Pancreas (tissue), 10 donors: ENCODE measurements around the gene PALLD. TPM values are rescaled to one million over a fixed set of nuclear protein-coding genes. Genes with fewer than 3 reads are reported as not detected.
A peak's percentile ranks its signal among the peaks of the same experiment; 100 is the strongest.

ENCODE experiments used
- ATAC-seq, 4 donors: fragments of 200-7000 bp; cut with Tn5 transposase; one replicate each; pipeline versions ENCODE4 v1.8.0 to v1.9.1; 2020; ENCODE audit warnings: mild to moderate bottlenecking in 4 of 4, moderate library complexity in 4 of 4
- DNase-seq, 6 donors: peaks; one replicate each; pipeline ENCODE4 v3.0.0-alpha.2; 2020
- FAIRE-seq: peaks from 2 replicates; lab custom pipeline; 2012; peaks lifted over from hg19 to GRCh38; lab: Jason Lieb, UNC
- H3K27ac ChIP-seq, 4 donors: fragments of 200-600 bp; sonication (generic); 1 replicate in 3 of 4; 2 replicates in 1 of 4; pipeline versions ENCODE4 v1.5.0 to v1.8.0; 2020
- H3K27me3 ChIP-seq, 4 donors: fragments of 200-600 bp; one replicate each; pipeline ENCODE4 v1.8.0; 2021
- H3K36me3 ChIP-seq, 3 donors: fragments of 200-600 bp; sonication (generic) in 1 of 3; one replicate each; pipeline versions ENCODE4 v1.5.0 to v1.8.0; 2020 to 2021
- H3K4me1 ChIP-seq, 3 donors: fragments of 200-600 bp; one replicate each; pipeline ENCODE4 v1.8.0; 2021
- H3K4me3 ChIP-seq, 4 donors: fragments of 200-600 bp; sonication (generic) in 2 of 4; one replicate each; pipeline versions ENCODE4 v1.5.0 to v1.8.0; 2020 to 2021
- H3K9me3 ChIP-seq, 4 donors: fragments of 200-600 bp; one replicate each; pipeline ENCODE4 v1.8.0; 2021
- CTCF ChIP-seq, 4 donors: fragments of 200-600 bp; sonication (generic) in 3 of 4; IDR thresholded peaks; one replicate each; pipeline versions ENCODE4 v1.5.0 to v1.8.0; 2021; ENCODE audit warnings: antibody characterized with exemption in 4 of 4
- WGBS, 2 donors: extraction: QIAGEN DNeasy Blood & Tissue Kit; methylation state at CpG; one replicate each; pipeline ENCODE4 v1.1.7; 2013; 5-methylcytosine and 5-hydroxymethylcytosine counted together
- intact Hi-C, 3 donors: fragments of 100-400 bp; cut with DNase I; formaldehyde crosslinking; loops; one replicate each; pipeline versions ENCODE4 v1.11.1 to v1.14.2; 2022
- polyA plus RNA-seq, 2 donors: library from polyadenylated mRNA; stranded (reverse); fragments of 200-250 nt; gene quantifications; one replicate each; pipeline ENCODE4 v1.2.3, GENCODE V29; 2013
- total RNA-seq, 6 donors: library from RNA; stranded (reverse); fragmentation: NEBNext Ultra II Directional in 4 of 6; extraction: Animal tissue kit (Norgen Biotek cat#: 25700) in 4 of 6; gene quantifications; one replicate each; pipeline versions ENCODE4 v1.2.1 to v1.2.4, GENCODE V29; 2021 to 2023
- donor health status: healthy with polysubstance abuse.
- donor health status: DM: no; HTN: no; CAD: no; lungs with moderate emphysema.
- donor health status: DM: no; HTN: no; CAD: no.
- donor health status: control.
- donor health status: control.
- donor health status: Bipolar disorder and iron deficiency.
- donor health status: DM: yes; HTN: yes; CAD: no.
- donor health status: DM: no; HTN: no; CAD: no.
- donor health status: DM: no; HTN: no; CAD: no.
- donor health status: DM: yes; HTN: yes; CAD: no.

Gene PALLD
- total and polyA plus RNA-seq, 8 donors = 4.4 to 44.2 (median 14.1) TPM

DNA sequence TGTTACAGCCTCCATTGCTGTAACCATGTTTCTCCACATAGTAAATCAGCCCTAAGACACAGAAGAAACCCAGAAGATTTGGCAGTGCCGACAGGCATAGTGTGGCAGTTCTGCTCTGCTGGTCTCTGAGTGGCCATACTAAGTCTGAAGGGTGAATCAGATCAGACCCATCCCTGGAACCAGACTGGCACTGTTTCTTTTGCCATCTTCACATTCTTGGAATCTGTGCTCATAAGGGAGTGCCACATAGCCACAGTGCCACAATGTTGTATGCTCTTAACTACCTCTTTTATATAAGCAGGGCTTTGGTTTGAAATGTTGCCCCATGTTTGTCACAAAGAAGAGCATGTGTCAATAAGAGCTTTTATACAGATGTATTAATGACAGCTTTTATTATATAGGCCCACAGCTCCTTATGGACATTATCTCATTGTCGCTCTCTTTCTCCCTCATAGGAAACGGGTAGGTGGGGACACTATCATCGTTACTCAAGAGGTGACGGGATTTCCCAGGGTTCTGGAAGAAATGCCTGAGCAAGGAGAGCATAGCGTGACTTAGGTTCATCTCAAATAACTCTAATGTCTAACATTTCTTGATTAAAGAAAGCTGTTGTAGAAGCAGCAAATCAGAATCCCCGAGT is 385.0 kb downstream of the PALLD start:
- Histone ChIP-seq H3K9me3 (no peaks in the 10 kb centered on the region), H3K27me3 (no peaks in the 10 kb centered on the region), H3K27ac (no peak overlapping the region), H3K4me1 (peaks cover 0 to 4% (median 0%) of the 10 kb centered on the region in 3 donors), H3K36me3 (no peaks in the 10 kb centered on the region), H3K4me3 (no peak overlapping the region)
- 93% methylated on average over 7 of the region's 7 CpGs for WGBS, 2 donors
- TF ChIP-seq CTCF (IDR thresholded peaks at IDR 0.05) = no peak
- FAIRE-seq (no peak), DNase-seq (no peak), ATAC-seq (no peak)
- intact Hi-C loops = no loop called here

GRCh38 chr4:168882650-168883233 is 385.9 kb downstream of the PALLD start:
- no peak for FAIRE-seq
- peaks cover 0 to 4% (median 0%) of the 10 kb centered on the region in 3 donors for H3K4me1 ChIP-seq
- ATAC-seq = no peak
- no peaks in the 10 kb centered on the region for H3K27me3 ChIP-seq
- no peak for DNase-seq
- H3K36me3 ChIP-seq = no peaks in the 10 kb centered on the region
- intact Hi-C loops = no loop called here
- H3K9me3 ChIP-seq = no peaks in the 10 kb centered on the region
- TF ChIP-seq CTCF (IDR thresholded peaks at IDR 0.05) = no peak
- no peak overlapping the region for H3K27ac ChIP-seq
- WGBS, 2 donors = 90 to 94% methylated on average over 9 of the region's 9 CpGs
- H3K4me3 ChIP-seq = no peak overlapping the region

DNA sequence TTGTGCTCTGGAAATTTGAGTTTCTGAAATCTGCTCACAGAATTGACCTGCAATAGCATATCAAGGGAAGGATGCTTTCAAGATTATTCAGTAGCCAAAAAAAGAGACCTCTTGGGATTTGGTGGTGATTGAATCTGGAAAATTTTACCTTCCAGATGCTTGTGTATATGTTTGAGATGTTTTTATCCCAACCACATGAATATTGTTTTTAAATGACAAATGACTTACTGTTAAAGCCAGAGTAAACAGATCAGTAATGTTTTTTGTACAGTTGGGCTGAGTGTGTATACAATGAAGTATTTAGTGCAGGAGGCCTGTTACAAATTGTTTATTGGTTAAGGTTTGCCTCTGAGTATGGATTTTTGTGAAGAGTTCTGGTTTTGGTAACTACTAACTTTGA is 386.7 kb downstream of the PALLD start:
- no peak for FAIRE-seq
- peaks cover 0 to 4% (median 0%) of the 10 kb centered on the region in 3 donors for H3K4me1 ChIP-seq
- intact Hi-C loops = no loop called here
- no peak for DNase-seq
- no peak overlapping the region for H3K27ac ChIP-seq
- H3K9me3 ChIP-seq = no peaks in the 10 kb centered on the region
- no peak overlapping the region for H3K4me3 ChIP-seq
- no peaks in the 10 kb centered on the region for H3K27me3 ChIP-seq
- no peaks in the 10 kb centered on the region for H3K36me3 ChIP-seq
- no peak for ATAC-seq
- no peak for TF ChIP-seq CTCF (IDR thresholded peaks at IDR 0.05)

DNA sequence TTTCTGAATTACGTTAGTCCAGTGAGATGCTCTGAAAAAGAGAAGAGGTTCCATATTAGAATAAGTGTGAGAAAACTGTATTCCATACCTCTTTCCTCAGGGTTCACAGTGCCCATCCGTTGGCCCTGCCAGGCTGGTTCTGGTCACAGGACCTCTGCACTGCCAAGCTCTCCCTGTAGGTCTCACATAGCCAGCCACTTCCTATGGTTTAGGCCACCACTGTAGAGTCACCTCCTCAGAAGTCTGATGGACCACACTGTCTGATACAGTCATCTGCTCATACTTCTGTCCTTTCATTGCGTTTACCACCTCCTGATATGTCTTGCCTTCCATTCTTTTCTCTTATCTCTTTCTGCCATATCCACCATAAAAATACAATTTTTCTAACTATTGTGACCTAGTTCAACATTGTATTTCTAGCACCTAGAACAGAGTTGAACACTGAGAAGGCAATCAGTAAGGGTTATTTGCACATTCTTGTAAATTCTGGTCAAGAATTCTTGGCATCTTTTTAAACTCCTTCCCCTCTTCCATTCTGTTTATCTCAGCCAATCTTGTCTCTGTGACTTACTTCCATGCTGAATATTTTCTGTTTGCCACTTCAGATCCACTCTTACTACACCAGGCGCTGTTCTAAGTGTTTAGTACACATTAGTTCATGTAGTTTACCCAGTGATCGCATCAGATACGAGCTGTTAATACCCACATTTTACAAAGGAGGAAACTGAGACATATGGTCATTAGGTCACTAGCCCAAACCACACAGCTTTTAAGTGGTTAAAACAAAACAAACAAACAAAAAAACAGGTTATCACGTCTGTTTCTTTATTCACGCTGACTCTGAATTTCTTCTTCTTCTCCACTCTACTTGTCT is 387.6 kb downstream of the PALLD start:
- FAIRE-seq = no peak
- WGBS, 2 donors = 85 to 90% methylated on average over 8 of the region's 8 CpGs

More for the DNA sequence above, 387.6 kb downstream of the PALLD start:
- intact Hi-C loops = no loop called here
- H3K4me3 ChIP-seq = no peak overlapping the region
- peaks cover 0 to 4% (median 0%) of the 10 kb centered on the region in 3 donors for H3K4me1 ChIP-seq
- DNase-seq (no peak), ATAC-seq (peak in 1 of 4 donors; percentile 46)
- H3K36me3 ChIP-seq = no peaks in the 10 kb centered on the region
- no peak overlapping the region for H3K27ac ChIP-seq
- H3K27me3 ChIP-seq = no peaks in the 10 kb centered on the region
- no peaks in the 10 kb centered on the region for H3K9me3 ChIP-seq
- TF ChIP-seq CTCF (IDR thresholded peaks at IDR 0.05) = no peak
